Fibroblast of mammary gland (primary cell): ENCODE data around the gene RLF.
"Not testable (repeated sequence)": the region's sequence is repeated elsewhere in the genome, so short reads cannot be mapped to it uniquely, and the experiment has no call there.

Source experiments
- DNase-seq: peaks from one replicate; pipeline ENCODE4 v3.0.0-alpha.2; 2010; ENCODE audit warnings: low read depth
- H3K4me3 ChIP-seq: 2 replicates; pipeline ENCODE4 v1.5.1; 2011; ENCODE audit warnings: low read depth, mild to moderate bottlenecking, low read length, moderate library complexity; ENCODE audit not compliant: control insufficient read depth
- CTCF ChIP-seq: conservative IDR thresholded peaks from 2 replicates; pipeline ENCODE4 v1.5.1; 2011; ENCODE audit warnings: low read depth, low read length, inconsistent platforms; ENCODE audit not compliant: control insufficient read depth, insufficient read depth

RLF gene

GRCh38 chr1:40210511-40211204 is 49.5 kb downstream of the RLF start:
- no peak overlapping the region for H3K4me3 ChIP-seq
- no peak for DNase-seq
- TF ChIP-seq CTCF = no peak

GRCh38 chr1:40218333-40218732 is 57.1 kb downstream of the RLF start:
- no peak for DNase-seq
- H3K4me3 ChIP-seq = no peak overlapping the region
- TF ChIP-seq CTCF = no peak

- not testable (repeated sequence) for DNase-seq, H3K4me3 ChIP-seq
These were observed 60.3 kb downstream of the RLF start for GRCh38 chr1:40221471-40221905.

GRCh38 chr1:40221977-40222772 is 61.0 kb downstream of the RLF start:
- no peak overlapping the region for H3K4me3 ChIP-seq
- DNase-seq = no peak
- no peak for TF ChIP-seq CTCF

GRCh38 chr1:40224040-40224439 is 62.9 kb downstream of the RLF start:
- no peak for TF ChIP-seq CTCF
- no peak for DNase-seq
- no peak overlapping the region for H3K4me3 ChIP-seq

GRCh38 chr1:40226192-40226591 is 65.0 kb downstream of the RLF start:
- H3K4me3 ChIP-seq = no peak overlapping the region
- no peak for TF ChIP-seq CTCF
- no peak for DNase-seq

- H3K4me3 ChIP-seq = no peak overlapping the region
- no peak for TF ChIP-seq CTCF
- DNase-seq = no peak
These were observed 71.3 kb downstream of the RLF start for GRCh38 chr1:40232444-40232843.
